22Rv1 (cell line): ENCODE data around the gene P2RY2.

ENCODE experiments used
- CTCF ChIP-seq: fragments of 450-650 bp; IDR thresholded peaks from 2 replicates; pipeline ENCODE4 v1.5.1; 2017; ENCODE audit warnings: mild to moderate bottlenecking
- ZFX ChIP-seq: fragments of 450-650 bp; IDR thresholded peaks from 2 replicates; pipeline ENCODE4 v1.6.1; 2017; ENCODE audit warnings: antibody characterized with exemption, borderline replicate concordance

GRCh38 chr11:73235236-73235786, 17.2 kb downstream of the P2RY2 start:
- TF ChIP-seq CTCF = no peak
- TF ChIP-seq ZFX = no peak
